SU-DHL-6 (cell line): ENCODE data around the gene ASXL1.

Experiments
- CTCF ChIP-seq: fragments of 200-600 bp; sonication (generic); IDR thresholded peaks from one replicate; pipeline ENCODE4 v1.5.1; 2017; ENCODE audit warnings: antibody characterized with exemption, mild to moderate bottlenecking, low read length, moderate library complexity; ENCODE audit not compliant: insufficient read depth, poor library complexity, severe bottlenecking
- EZH2phosphoT487 ChIP-seq: fragments of 200-600 bp; sonication (generic), shearing (Covaris generic); conservative IDR thresholded peaks from 2 replicates; pipeline ENCODE4 v1.6.1; 2018; ENCODE audit warnings: mild to moderate bottlenecking, antibody characterized with exemption, low read length, moderate library complexity, mixed read lengths

- TF ChIP-seq CTCF (no peak), EZH2phosphoT487 (no peak)
Measured at GRCh38 chr20:32451340-32451681, 93.2 kb downstream of the ASXL1 start.
